Adrenal gland (tissue), 5 donors: Measurements from ENCODE around the gene NLGN2.

Experiments
- POLR2A ChIP-seq, 2 donors: fragments of 450-650 bp; IDR thresholded peaks; one replicate each; pipeline ENCODE4 v1.6.1; 2017; ENCODE audit warnings: antibody characterized with exemption in 2 of 2, mild to moderate bottlenecking in 2 of 2, moderate library complexity in 1 of 2
- TF ChIP-seq, protein P1 (sequence below), 6 experiments: fragments of 450-650 bp in 4 of 6; fragments of 200-600 bp in 2 of 6; sonication (generic) in 1 of 6; IDR thresholded peaks; 1 replicate in 5 of 6; 2 replicates in 1 of 6; pipeline versions ENCODE4 v1.5.1 to v1.8.0; 2016 to 2021; ENCODE audit warnings: antibody characterized with exemption in 6 of 6, mild to moderate bottlenecking in 2 of 6, moderate library complexity in 1 of 6
- donor health status: DM: no; HTN: no; CAD: no.

DNA sequence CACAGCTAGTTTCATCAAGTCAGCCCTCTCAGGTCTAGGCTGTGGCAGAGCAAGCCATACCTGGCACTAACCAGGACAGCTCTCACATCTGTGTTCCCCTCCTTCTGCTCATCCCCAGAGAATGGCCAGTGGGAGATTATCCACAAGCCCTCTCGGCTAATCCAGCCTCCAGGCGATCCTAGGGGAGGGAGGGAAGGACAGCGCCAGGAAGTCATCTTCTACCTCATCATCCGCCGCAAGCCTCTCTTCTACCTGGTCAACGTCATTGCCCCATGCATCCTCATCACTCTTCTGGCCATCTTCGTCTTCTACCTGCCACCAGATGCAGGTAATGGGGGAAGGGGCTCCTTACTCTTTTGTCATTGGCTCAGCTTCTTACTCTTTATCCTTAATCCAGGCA lies 40.8 kb downstream of the NLGN2 start:
- TF ChIP-seq, protein P1, sequence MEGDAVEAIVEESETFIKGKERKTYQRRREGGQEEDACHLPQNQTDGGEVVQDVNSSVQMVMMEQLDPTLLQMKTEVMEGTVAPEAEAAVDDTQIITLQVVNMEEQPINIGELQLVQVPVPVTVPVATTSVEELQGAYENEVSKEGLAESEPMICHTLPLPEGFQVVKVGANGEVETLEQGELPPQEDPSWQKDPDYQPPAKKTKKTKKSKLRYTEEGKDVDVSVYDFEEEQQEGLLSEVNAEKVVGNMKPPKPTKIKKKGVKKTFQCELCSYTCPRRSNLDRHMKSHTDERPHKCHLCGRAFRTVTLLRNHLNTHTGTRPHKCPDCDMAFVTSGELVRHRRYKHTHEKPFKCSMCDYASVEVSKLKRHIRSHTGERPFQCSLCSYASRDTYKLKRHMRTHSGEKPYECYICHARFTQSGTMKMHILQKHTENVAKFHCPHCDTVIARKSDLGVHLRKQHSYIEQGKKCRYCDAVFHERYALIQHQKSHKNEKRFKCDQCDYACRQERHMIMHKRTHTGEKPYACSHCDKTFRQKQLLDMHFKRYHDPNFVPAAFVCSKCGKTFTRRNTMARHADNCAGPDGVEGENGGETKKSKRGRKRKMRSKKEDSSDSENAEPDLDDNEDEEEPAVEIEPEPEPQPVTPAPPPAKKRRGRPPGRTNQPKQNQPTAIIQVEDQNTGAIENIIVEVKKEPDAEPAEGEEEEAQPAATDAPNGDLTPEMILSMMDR (IDR thresholded peaks at IDR 0.05): no peak
- no peak for TF ChIP-seq POLR2A (IDR thresholded peaks at IDR 0.05)
